K562 (cell line): ENCODE measurements around the gene AARS1. TPM values are rescaled to one million over a fixed set of nuclear protein-coding genes. Genes with fewer than 3 reads are reported as not detected.

ENCODE experiments used
- ATAC-seq: fragments of 200-7000 bp; cut with Tn5 transposase; 3 replicates; pipeline ENCODE4 v1.9.1; 2020; ENCODE audit warnings: moderate library complexity
- BruUV-seq: library from RNA; stranded (reverse); fragments of 400-500 nt; replicated peaks from 2 replicates; lab custom pipeline; 2021; lab: Mats Ljungman, UMichigan
- CTCF ChIA-PET: fragments of 300-600 bp; formaldehyde crosslinking; extraction: SDS; loops from one replicate; lab custom pipeline; 2021; ENCODE audit warnings: low intra/inter-chr PET ratio; lab: Yijun Ruan, JAX
- POLR2A ChIA-PET: fragments of 300-600, 350-650 bp; sonication (Branson Sonifier 250); formaldehyde crosslinking; extraction: SDS; loops from one replicate; lab custom pipeline; 2021; ENCODE audit warnings: antibody characterized with exemption, inconsistent platforms; lab: Yijun Ruan, JAX
- DNase-seq, 4 experiments: peaks; one replicate each; pipeline versions ENCODE4 v3.0.0 to v3.0.0-alpha.2; 2011 to 2018; ENCODE audit warnings: low spot score in 3 of 4, mixed read lengths in 3 of 4; ENCODE audit errors: extremely low read depth in 1 of 4
- FAIRE-seq: peaks from 2 replicates; lab custom pipeline; 2011; peaks lifted over from hg19 to GRCh38; lab: Jason Lieb, UNC
- H2AFZ ChIP-seq: 2 replicates; pipeline ENCODE4 v1.6.0; 2011; ENCODE audit warnings: low read depth, low read length, control low read depth, inconsistent platforms
- H3K27ac ChIP-seq: fragments of 200-600 bp; 3 replicates; pipeline ENCODE4 v1.8.0; 2011; ENCODE audit warnings: low read depth, mild to moderate bottlenecking, control low read depth, inconsistent platforms, low read length, moderate library complexity, mixed read lengths; ENCODE audit errors: extremely low read depth
- H3K27me3 ChIP-seq, 2 experiments: fragments of 300-600 bp in 1 of 2; 2 replicates in 1 of 2; 3 replicates in 1 of 2; pipeline versions ENCODE4 v1.6.0 to v1.8.0; 2011; ENCODE audit warnings: inconsistent platforms in 2 of 2, low read length in 2 of 2, mild to moderate bottlenecking in 1 of 2, mixed read lengths in 1 of 2, moderate library complexity in 1 of 2; ENCODE audit not compliant: control insufficient read depth in 2 of 2, insufficient read depth in 2 of 2
- H3K36me3 ChIP-seq: fragments of 300-600 bp; 3 replicates; pipeline ENCODE4 v1.8.0; 2011; ENCODE audit warnings: mild to moderate bottlenecking, low read length, inconsistent platforms; ENCODE audit not compliant: control insufficient read depth, insufficient read depth
- H3K4me1 ChIP-seq, 2 experiments: fragments of 200-600 bp in 1 of 2; replicated peaks in 1 of 2; 2 replicates in 1 of 2; 3 replicates in 1 of 2; pipeline versions ENCODE4 v1.5.1 to v1.8.0; 2011; ENCODE audit warnings: inconsistent platforms in 2 of 2, low read length in 2 of 2, mild to moderate bottlenecking in 1 of 2, mixed read lengths in 1 of 2, moderate library complexity in 1 of 2; ENCODE audit not compliant: control insufficient read depth in 2 of 2, insufficient read depth in 2 of 2
- H3K4me2 ChIP-seq: 2 replicates; pipeline ENCODE4 v1.6.1; 2011; ENCODE audit warnings: low read length, control low read depth, inconsistent platforms, mixed read lengths; ENCODE audit not compliant: insufficient read depth
- H3K4me3 ChIP-seq: fragments of 200-600 bp; sonication (generic), shearing (Covaris generic); 2 replicates; pipeline ENCODE4 v1.5.1; 2016; ENCODE audit warnings: control low read depth, inconsistent platforms
- H3K79me2 ChIP-seq: fragments of 200-600 bp; 3 replicates; pipeline ENCODE4 v1.8.0; 2011; ENCODE audit warnings: low read length, inconsistent platforms; ENCODE audit not compliant: control insufficient read depth, insufficient read depth
- H3K9ac ChIP-seq, 2 experiments: 2 replicates each; pipeline versions ENCODE4 v1.6.0 to v1.6.1; 2011; ENCODE audit warnings: low read depth in 2 of 2, low read length in 2 of 2, control low read depth in 1 of 2, inconsistent platforms in 1 of 2, mild to moderate bottlenecking in 1 of 2, mixed read lengths in 1 of 2; ENCODE audit not compliant: insufficient read depth in 1 of 2
- H3K9me1 ChIP-seq: one replicate; pipeline ENCODE4 v1.6.0; 2011; ENCODE audit warnings: inconsistent platforms, mild to moderate bottlenecking, low read length, moderate library complexity; ENCODE audit not compliant: control insufficient read depth, insufficient read depth
- H3K9me3 ChIP-seq: replicated peaks from 2 replicates; pipeline ENCODE4 v1.5.1; 2011; ENCODE audit warnings: low read depth, low read length, inconsistent platforms; ENCODE audit not compliant: control insufficient read depth, insufficient read depth
- H4K20me1 ChIP-seq: replicated peaks from 2 replicates; pipeline ENCODE4 v1.6.1; 2011; ENCODE audit warnings: low read length, inconsistent platforms, mixed read lengths; ENCODE audit not compliant: control insufficient read depth, insufficient read depth
- ELF4 ChIP-seq: fragments of 450-650 bp; formaldehyde crosslinking; IDR thresholded peaks from 2 replicates; pipeline ENCODE4 v1.4.0; 2022; ENCODE audit warnings: missing genetic modification characterization
- ERF ChIP-seq: fragments of 450-650 bp; formaldehyde crosslinking; IDR thresholded peaks from 2 replicates; pipeline ENCODE4 v1.4.0; 2020; ENCODE audit warnings: mild to moderate bottlenecking, mixed read lengths
- FOXJ3 ChIP-seq: sonication (generic); formaldehyde crosslinking; IDR thresholded peaks from 2 replicates; pipeline ENCODE4 v1.4.0; 2020; ENCODE audit warnings: mild to moderate bottlenecking, missing genetic modification reagents
- MCM2 ChIP-seq: fragments of 450-650 bp; IDR thresholded peaks from 2 replicates; pipeline ENCODE4 v1.6.1; 2017; ENCODE audit warnings: low read depth, mild to moderate bottlenecking
- MCM5 ChIP-seq: fragments of 450-650 bp; IDR thresholded peaks from 2 replicates; pipeline ENCODE4 v1.6.1; 2016; ENCODE audit warnings: low read depth
- MITF ChIP-seq: IDR thresholded peaks from 2 replicates; pipeline ENCODE4 v1.6.1; 2014; ENCODE audit warnings: antibody characterized with exemption
- NCOA1 ChIP-seq: fragments of 450-650 bp; IDR thresholded peaks from 2 replicates; pipeline ENCODE4 v1.6.1; 2016; ENCODE audit warnings: low read depth
- SAFB2 ChIP-seq: fragments of 200-400 bp; formaldehyde crosslinking; IDR thresholded peaks from 2 replicates; pipeline ENCODE4 v1.6.1; 2018; ENCODE audit warnings: borderline replicate concordance, low read length, low read depth, moderate library complexity; ENCODE audit not compliant: severe bottlenecking
- ZKSCAN1 ChIP-seq: fragments of 150-350 bp; IDR thresholded peaks from 2 replicates; pipeline ENCODE4 v1.6.1; 2016; ENCODE audit warnings: low read depth, low read length
- ZNF124 ChIP-seq: sonication (generic); formaldehyde crosslinking; IDR thresholded peaks from 2 replicates; pipeline ENCODE4 v1.8.1; 2022; ENCODE audit warnings: missing genetic modification reagents
- in situ Hi-C: fragments of 300-500 bp; cut with MboI; formaldehyde crosslinking; loops from 4 replicates; pipeline ENCODE4 v1.15.0; 2018; ENCODE audit warnings: inconsistent platforms, mixed read lengths
- intact Hi-C: fragments of 100-400 bp; cut with micrococcal nuclease; formaldehyde crosslinking; loops from 2 replicates; pipeline ENCODE4 v1.14.2; 2022
- polyA plus RNA-seq, 8 experiments: library from polyadenylated mRNA; depleted of rRNA in 4 of 8; stranded (reverse) in 5 of 8; unstranded in 3 of 8; fragments of >200 nt; fragmentation: Nextera tagmentation in 2 of 8; fragmentation: Illumina TruSeq in 1 of 8; extraction: Ambion mirVana in 2 of 8; extraction: Trizol in 1 of 8; gene quantifications; 2 replicates each; pipeline versions ENCODE4 v1.2.1 to v1.2.3, GENCODE V29; 2011 to 2014; ENCODE audit warnings: inconsistent platforms in 1 of 8, missing spikeins in 1 of 8
- total RNA-seq, 7 experiments: library from RNA; depleted of rRNA in 6 of 7; stranded (reverse); fragments of >200 nt in 6 of 7; fragmentation: Illumina TruSeq in 2 of 7; extraction: Trizol in 2 of 7; gene quantifications; 2 replicates each; pipeline versions ENCODE4 v1.2.1 to v1.2.3, GENCODE V29; 2011 to 2021; ENCODE audit warnings: low replicate concordance in 1 of 7
- TF ChIP-seq, protein P1 (sequence below): fragments of 250-450 bp; sonication (Bioruptor Pico); IDR thresholded peaks from 2 replicates; pipeline ENCODE4 v1.8.0; 2022; ENCODE audit warnings: moderate library complexity, mild to moderate bottlenecking, inconsistent platforms
- TF ChIP-seq, protein P2 (sequence below): sonication (generic); formaldehyde crosslinking; IDR thresholded peaks from 2 replicates; pipeline ENCODE4 v1.8.0; 2022; ENCODE audit warnings: mild to moderate bottlenecking, missing genetic modification reagents
- TF ChIP-seq, protein P3 (sequence below): fragments of 250-450 bp; sonication (Bioruptor Pico); IDR thresholded peaks from 2 replicates; pipeline ENCODE4 v1.8.0; 2022; ENCODE audit warnings: moderate library complexity, mild to moderate bottlenecking, inconsistent platforms
- TF ChIP-seq, protein P4 (sequence below): fragments of 250-450 bp; sonication (Bioruptor Pico); IDR thresholded peaks from 2 replicates; pipeline ENCODE4 v1.8.0; 2022; ENCODE audit warnings: inconsistent platforms
- TF ChIP-seq, protein P5 (sequence below): fragments of 250-450 bp; sonication (Bioruptor Pico); IDR thresholded peaks from 2 replicates; pipeline ENCODE4 v1.4.0; 2020; ENCODE audit warnings: mild to moderate bottlenecking

The AARS1 gene
- total and polyA plus RNA-seq, 9 of the 15 experiments (the other 6 are each of a cell fraction or from before 2014, with no cell fraction given), result 50.1 to 235 (median 174) TPM

DNA sequence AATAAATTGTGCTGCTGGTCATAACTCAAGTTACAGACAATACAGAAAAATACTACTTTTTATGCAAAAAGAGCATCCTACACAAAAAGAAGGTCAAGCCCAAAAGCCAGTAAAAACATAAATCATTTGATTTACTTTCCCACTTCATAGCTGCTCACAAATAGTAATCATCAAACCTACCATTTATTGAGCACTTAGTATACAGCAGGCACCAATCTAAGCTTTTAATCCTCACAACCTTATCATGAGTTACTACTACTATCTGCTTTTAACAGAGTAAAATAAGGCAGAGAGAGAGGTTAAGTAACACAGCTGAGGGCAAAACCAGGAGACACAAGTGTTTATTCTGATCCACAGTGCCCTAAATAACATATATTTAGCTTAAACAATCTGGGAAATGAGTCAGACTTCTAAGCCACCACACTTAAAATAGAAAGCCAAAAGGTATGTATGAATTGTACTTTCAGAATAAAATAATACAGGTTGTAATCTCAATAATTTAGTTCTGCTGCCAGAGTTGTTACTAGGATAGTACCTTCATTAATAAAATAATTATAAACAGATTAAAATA lies 1.7 kb upstream of the AARS1 start:
- DNase-seq (no peak), ATAC-seq (no peak), FAIRE-seq (no peak)
- H3K4me3 ChIP-seq, result no peak overlapping the region
- no peaks in the 10 kb centered on the region for H3K27me3 ChIP-seq
- POLR2A ChIA-PET, result interaction anchor here (1.7 kb wide), 1 partner anchor 55 kb away, joined by 5 read pairs; the partner anchor contains the start of gene DDX19A
- BruUV-seq, result no TSS peak
- peaks cover 8 to 12% of the 10 kb centered on the region in 2 experiments for H3K4me1 ChIP-seq
- peaks cover 4% of the 10 kb centered on the region; the same call in 1 of the 2 replicates for H3K9me3 ChIP-seq
- peaks cover 7% of the 10 kb centered on the region; the same call in 1 of the 2 replicates for H4K20me1 ChIP-seq
- peak overlapping the region; percentile 100 for H3K27ac ChIP-seq
- CTCF ChIA-PET, result no interaction called here
- H3K36me3 ChIP-seq, result peaks cover 6% of the 10 kb centered on the region
- peak overlapping the region; percentile 71 for H2AFZ ChIP-seq
- H3K9ac ChIP-seq, result peak overlapping the region in 1 of 2 experiments; percentile 96; a peak in 1 of 4 replicates
- intact Hi-C loops (no loop called here), in situ Hi-C loops (no loop called here)
- H3K4me2 ChIP-seq, result no peak overlapping the region
- peaks cover 39% of the 10 kb centered on the region for H3K79me2 ChIP-seq
- peaks cover under 1% of the 10 kb centered on the region for H3K9me1 ChIP-seq
- TF ChIP-seq, protein P1, sequence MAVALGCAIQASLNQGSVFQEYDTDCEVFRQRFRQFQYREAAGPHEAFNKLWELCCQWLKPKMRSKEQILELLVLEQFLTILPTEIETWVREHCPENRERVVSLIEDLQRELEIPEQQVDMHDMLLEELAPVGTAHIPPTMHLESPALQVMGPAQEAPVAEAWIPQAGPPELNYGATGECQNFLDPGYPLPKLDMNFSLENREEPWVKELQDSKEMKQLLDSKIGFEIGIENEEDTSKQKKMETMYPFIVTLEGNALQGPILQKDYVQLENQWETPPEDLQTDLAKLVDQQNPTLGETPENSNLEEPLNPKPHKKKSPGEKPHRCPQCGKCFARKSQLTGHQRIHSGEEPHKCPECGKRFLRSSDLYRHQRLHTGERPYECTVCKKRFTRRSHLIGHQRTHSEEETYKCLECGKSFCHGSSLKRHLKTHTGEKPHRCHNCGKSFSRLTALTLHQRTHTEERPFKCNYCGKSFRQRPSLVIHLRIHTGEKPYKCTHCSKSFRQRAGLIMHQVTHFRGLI (CRISPR knock-in tag), result no peak
- TF ChIP-seq ZKSCAN1 (no peak), MCM5 (no peak), SAFB2 (no peak), FOXJ3 (CRISPR knock-in tag) (no peak), MCM2 (no peak), ERF (no peak), ZNF124 (CRISPR knock-in tag) (no peak), MITF (no peak), ELF4 (no peak), NCOA1 (no peak)
- TF ChIP-seq, protein P2, sequence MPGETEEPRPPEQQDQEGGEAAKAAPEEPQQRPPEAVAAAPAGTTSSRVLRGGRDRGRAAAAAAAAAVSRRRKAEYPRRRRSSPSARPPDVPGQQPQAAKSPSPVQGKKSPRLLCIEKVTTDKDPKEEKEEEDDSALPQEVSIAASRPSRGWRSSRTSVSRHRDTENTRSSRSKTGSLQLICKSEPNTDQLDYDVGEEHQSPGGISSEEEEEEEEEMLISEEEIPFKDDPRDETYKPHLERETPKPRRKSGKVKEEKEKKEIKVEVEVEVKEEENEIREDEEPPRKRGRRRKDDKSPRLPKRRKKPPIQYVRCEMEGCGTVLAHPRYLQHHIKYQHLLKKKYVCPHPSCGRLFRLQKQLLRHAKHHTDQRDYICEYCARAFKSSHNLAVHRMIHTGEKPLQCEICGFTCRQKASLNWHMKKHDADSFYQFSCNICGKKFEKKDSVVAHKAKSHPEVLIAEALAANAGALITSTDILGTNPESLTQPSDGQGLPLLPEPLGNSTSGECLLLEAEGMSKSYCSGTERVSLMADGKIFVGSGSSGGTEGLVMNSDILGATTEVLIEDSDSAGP, result no peak
- TF ChIP-seq, protein P3, sequence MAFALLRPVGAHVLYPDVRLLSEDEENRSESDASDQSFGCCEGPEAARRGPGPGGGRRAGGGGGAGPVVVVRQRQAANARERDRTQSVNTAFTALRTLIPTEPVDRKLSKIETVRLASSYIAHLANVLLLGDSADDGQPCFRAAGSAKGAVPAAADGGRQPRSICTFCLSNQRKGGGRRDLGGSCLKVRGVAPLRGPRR (CRISPR knock-in tag), result no peak
- TF ChIP-seq, protein P4, sequence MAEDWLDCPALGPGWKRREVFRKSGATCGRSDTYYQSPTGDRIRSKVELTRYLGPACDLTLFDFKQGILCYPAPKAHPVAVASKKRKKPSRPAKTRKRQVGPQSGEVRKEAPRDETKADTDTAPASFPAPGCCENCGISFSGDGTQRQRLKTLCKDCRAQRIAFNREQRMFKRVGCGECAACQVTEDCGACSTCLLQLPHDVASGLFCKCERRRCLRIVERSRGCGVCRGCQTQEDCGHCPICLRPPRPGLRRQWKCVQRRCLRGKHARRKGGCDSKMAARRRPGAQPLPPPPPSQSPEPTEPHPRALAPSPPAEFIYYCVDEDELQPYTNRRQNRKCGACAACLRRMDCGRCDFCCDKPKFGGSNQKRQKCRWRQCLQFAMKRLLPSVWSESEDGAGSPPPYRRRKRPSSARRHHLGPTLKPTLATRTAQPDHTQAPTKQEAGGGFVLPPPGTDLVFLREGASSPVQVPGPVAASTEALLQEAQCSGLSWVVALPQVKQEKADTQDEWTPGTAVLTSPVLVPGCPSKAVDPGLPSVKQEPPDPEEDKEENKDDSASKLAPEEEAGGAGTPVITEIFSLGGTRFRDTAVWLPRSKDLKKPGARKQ (CRISPR knock-in tag), result no peak
- TF ChIP-seq, protein P5, sequence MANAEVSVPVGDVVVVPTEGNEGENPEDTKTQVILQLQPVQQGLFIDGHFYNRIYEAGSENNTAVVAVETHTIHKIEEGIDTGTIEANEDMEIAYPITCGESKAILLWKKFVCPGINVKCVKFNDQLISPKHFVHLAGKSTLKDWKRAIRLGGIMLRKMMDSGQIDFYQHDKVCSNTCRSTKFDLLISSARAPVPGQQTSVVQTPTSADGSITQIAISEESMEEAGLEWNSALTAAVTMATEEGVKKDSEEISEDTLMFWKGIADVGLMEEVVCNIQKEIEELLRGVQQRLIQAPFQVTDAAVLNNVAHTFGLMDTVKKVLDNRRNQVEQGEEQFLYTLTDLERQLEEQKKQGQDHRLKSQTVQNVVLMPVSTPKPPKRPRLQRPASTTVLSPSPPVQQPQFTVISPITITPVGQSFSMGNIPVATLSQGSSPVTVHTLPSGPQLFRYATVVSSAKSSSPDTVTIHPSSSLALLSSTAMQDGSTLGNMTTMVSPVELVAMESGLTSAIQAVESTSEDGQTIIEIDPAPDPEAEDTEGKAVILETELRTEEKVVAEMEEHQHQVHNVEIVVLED, result no peak
